ENCODE results near the gene TEAD1. TPM values are rescaled to one million over a fixed set of nuclear protein-coding genes. Genes with fewer than 3 reads are reported as not detected.
A peak's percentile ranks its signal among the peaks of the same experiment; 100 is the strongest.

The TEAD1 gene
- total RNA-seq, 4 donors from 2014 or later = 46.4 to 214 (median 61.2) TPM

DNA sequence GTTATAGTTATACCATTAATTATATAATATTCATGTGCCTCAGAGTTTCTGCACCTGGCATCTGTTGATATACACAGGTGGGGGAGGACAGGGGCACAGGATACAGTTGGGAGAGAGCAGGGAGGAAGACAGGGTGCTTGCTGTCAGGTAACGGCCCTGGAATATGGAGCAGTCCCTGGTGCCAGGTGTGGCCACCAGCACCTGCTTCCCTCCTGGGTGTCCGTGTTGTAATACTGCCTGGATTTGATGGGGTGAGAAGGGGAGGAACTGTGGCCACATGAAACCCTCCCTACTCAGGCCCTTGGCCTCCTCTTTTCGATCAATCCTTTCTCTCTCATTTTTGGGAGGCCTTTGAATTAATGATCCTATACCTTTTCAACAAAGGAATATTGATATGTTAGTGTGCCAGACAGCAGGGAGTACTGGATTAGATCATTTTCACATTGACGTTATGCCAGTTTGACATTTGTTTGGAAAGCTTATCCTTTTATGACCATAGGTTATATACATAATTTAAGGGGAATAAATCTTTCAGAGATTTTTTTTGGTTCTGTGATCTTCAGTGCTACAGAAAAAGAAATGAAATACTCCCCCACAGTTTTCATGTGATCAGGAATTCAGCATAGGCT is 88.6 kb downstream of the TEAD1 start:
- Histone ChIP-seq H3K36me3 (no peaks in the 10 kb centered on the region), H3K27ac (peak overlapping the region in 2 of 4 donors; percentile 5 to 29), H3K4me1 (peaks cover 0 to 21% (median 9%) of the 10 kb centered on the region in 4 donors), H3K27me3 (no peaks in the 10 kb centered on the region), H3K9me3 (no peaks in the 10 kb centered on the region), H3K4me3 (no peak overlapping the region)
- in situ Hi-C loops (cut with MboI; ENCODE audit: low pct_ligation_motif_present in 1 of 4, low pct_unique_long_range_greater_than_20kb in 1 of 4, low sequenced_read_pairs in 3 of 4) (no loop called here), intact Hi-C loops (cut with DNase I; ENCODE audit: low total_unique reads) (no loop called here)
- no peak for DNase-seq
- TF ChIP-seq, protein P1, sequence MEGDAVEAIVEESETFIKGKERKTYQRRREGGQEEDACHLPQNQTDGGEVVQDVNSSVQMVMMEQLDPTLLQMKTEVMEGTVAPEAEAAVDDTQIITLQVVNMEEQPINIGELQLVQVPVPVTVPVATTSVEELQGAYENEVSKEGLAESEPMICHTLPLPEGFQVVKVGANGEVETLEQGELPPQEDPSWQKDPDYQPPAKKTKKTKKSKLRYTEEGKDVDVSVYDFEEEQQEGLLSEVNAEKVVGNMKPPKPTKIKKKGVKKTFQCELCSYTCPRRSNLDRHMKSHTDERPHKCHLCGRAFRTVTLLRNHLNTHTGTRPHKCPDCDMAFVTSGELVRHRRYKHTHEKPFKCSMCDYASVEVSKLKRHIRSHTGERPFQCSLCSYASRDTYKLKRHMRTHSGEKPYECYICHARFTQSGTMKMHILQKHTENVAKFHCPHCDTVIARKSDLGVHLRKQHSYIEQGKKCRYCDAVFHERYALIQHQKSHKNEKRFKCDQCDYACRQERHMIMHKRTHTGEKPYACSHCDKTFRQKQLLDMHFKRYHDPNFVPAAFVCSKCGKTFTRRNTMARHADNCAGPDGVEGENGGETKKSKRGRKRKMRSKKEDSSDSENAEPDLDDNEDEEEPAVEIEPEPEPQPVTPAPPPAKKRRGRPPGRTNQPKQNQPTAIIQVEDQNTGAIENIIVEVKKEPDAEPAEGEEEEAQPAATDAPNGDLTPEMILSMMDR (IDR thresholded peaks at IDR 0.05) = no peak
- no peak for TF ChIP-seq EP300 (IDR thresholded peaks at IDR 0.05; ENCODE audit: low read depth)
- TF ChIP-seq POLR2AphosphoS5 (IDR thresholded peaks at IDR 0.05) = no peak
- no peak for TF ChIP-seq POLR2A (IDR thresholded peaks at IDR 0.05)
- WGBS, 2 donors (ENCODE audit: low coverage in 1 of 2) = 44 to 57% methylated on average over 2 to 4 of the region's 4 CpGs

DNA sequence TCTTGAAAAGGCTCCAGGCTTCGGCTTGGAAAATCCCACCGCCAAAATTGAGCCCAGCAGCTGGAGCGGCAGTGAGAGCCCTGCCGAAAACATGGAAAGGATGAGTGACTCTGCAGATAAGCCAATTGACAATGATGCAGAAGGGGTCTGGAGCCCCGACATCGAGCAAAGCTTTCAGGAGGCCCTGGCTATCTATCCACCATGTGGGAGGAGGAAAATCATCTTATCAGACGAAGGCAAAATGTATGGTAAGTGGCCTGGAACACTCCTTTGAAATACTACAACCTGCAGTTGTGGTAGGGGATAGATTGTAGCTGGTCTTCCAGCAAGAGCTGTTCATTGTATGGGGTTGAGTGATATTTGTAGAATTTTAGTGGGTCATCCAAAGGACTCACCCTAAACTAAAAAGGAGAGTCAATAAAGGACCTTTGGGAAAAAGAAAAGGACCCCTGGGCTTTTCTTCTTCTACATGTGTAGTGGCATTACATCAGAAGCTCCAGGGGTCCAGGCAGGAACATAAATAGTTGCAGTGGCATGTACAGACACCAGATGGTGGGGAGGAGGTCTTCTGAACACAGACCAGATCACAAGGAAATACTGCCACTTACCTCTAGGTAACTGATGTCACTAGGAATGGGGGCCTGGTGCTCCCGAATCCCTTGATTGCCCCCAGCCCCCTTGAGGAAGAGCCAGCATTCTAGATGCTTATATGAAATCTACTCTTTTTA is 90.1 kb downstream of the TEAD1 start:
- H3K36me3 ChIP-seq = no peaks in the 10 kb centered on the region
- DNase-seq = no peak
- no peak overlapping the region for H3K27ac ChIP-seq
- intact Hi-C loops (cut with DNase I; ENCODE audit: low total_unique reads) (no loop called here), in situ Hi-C loops (cut with MboI; ENCODE audit: low pct_ligation_motif_present in 1 of 4, low pct_unique_long_range_greater_than_20kb in 1 of 4, low sequenced_read_pairs in 3 of 4) (no loop called here)
- peaks cover 6 to 23% (median 11%) of the 10 kb centered on the region in 4 donors for H3K4me1 ChIP-seq
- no peaks in the 10 kb centered on the region for H3K9me3 ChIP-seq
- no peak overlapping the region for H3K4me3 ChIP-seq
- no peaks in the 10 kb centered on the region for H3K27me3 ChIP-seq
- TF ChIP-seq POLR2AphosphoS5 (IDR thresholded peaks at IDR 0.05) = no peak
- TF ChIP-seq, protein P1 (IDR thresholded peaks at IDR 0.05) = no peak
- TF ChIP-seq POLR2A (IDR thresholded peaks at IDR 0.05) = no peak
- 77 to 87% methylated on average over 7 to 8 of the region's 8 CpGs for WGBS, 2 donors (ENCODE audit: low coverage in 1 of 2)

DNA sequence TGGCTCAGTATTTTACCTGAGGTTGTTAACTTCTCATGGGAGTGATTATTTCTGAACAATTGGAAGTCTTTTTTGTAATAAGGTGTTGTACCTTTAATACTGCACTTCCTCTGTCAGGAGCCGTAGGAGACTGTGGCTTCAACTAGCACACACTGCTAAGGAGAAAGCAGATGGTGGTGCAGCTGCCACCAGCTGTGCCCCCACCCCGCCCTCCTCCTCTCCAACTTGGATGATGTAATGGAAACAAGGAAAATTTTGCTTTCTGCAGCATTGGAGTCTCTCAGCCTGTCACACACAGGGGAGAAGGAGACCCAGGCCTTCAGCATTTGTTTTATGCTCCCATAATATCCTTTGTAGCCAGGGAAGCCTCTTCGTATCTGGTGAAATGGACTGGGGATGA is 91.2 kb downstream of the TEAD1 start:
- H3K36me3 ChIP-seq = no peaks in the 10 kb centered on the region
- H3K27me3 ChIP-seq = no peaks in the 10 kb centered on the region
- H3K27ac ChIP-seq = peak overlapping the region in 2 of 4 donors; percentile 15 to 34
- peaks cover 8 to 29% (median 15%) of the 10 kb centered on the region in 4 donors for H3K4me1 ChIP-seq
- no peak overlapping the region for H3K4me3 ChIP-seq
- H3K9me3 ChIP-seq = no peaks in the 10 kb centered on the region
- intact Hi-C loops (cut with DNase I; ENCODE audit: low total_unique reads) = no loop called here
- in situ Hi-C loops (cut with MboI; ENCODE audit: low pct_ligation_motif_present in 1 of 4, low pct_unique_long_range_greater_than_20kb in 1 of 4, low sequenced_read_pairs in 3 of 4) = no loop called here
- TF ChIP-seq EP300 (IDR thresholded peaks at IDR 0.05; ENCODE audit: low read depth) (no peak), POLR2AphosphoS5 (IDR thresholded peaks at IDR 0.05) (peak; percentile 36 to 72 (median 39))
- WGBS, 2 donors (ENCODE audit: low coverage in 1 of 2) = 25 to 40% methylated on average over 2 to 3 of the region's 3 CpGs
- DNase-seq = no peak

DNA sequence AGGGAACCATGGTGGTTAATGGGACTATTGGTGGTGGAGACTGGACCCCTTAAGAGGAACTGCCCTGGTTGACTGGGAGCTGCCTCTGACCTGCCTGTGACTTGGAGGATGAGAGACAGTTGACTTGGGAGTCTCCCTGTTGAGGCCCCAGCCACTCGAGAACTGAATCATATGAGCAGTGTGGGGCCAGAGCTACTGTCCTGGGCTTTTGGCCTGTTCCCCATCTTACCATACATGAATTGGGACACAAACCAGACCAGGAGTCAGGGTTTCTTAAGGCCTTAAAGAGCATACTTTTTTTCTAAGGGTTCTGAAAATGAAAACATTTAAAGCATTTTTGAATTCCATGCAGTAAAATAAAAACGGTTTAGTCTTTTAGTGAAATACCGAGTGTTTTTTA is 92.8 kb downstream of the TEAD1 start:
- in situ Hi-C loops (cut with MboI; ENCODE audit: low pct_ligation_motif_present in 1 of 4, low pct_unique_long_range_greater_than_20kb in 1 of 4, low sequenced_read_pairs in 3 of 4) (no loop called here), intact Hi-C loops (cut with DNase I; ENCODE audit: low total_unique reads) (no loop called here)
- H3K36me3 ChIP-seq = no peaks in the 10 kb centered on the region
- WGBS, 2 donors (ENCODE audit: low coverage in 1 of 2) = 70% methylated on average over 3 of the region's 3 CpGs; no CpG with 5 or more reads in 1 of the 2 donors
- H3K27ac ChIP-seq = peak overlapping the region in 2 of 4 donors; percentile 6 to 10
- no peak for DNase-seq
- TF ChIP-seq POLR2AphosphoS5 (IDR thresholded peaks at IDR 0.05) (no peak), EP300 (IDR thresholded peaks at IDR 0.05; ENCODE audit: low read depth) (no peak)
- no peak overlapping the region for H3K4me3 ChIP-seq
- no peaks in the 10 kb centered on the region for H3K9me3 ChIP-seq
- H3K27me3 ChIP-seq = no peaks in the 10 kb centered on the region
- peaks cover 8 to 33% (median 15%) of the 10 kb centered on the region in 4 donors for H3K4me1 ChIP-seq

DNA sequence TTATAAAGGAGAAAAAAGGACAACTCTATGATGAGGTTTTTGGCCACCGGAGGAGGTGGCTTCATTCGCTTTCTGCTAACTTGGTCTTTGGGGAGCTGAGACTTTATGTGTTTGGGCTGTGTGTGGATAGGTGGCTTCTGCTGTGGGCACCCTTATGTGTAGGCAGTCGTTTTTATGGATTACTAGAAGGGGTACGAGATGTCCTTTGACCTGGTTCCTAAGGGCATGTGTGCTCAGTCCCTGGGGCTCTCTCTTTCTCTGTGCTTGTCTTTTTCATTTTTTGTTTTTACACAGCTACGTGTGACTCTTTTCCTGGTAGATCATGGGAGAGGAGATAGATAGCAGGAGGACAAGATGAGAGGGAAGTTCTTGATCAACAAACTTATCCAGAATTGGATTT is 93.4 kb downstream of the TEAD1 start:
- H3K36me3 ChIP-seq = no peaks in the 10 kb centered on the region
- H3K9me3 ChIP-seq = no peaks in the 10 kb centered on the region
- intact Hi-C loops (cut with DNase I; ENCODE audit: low total_unique reads) (no loop called here), in situ Hi-C loops (cut with MboI; ENCODE audit: low pct_ligation_motif_present in 1 of 4, low pct_unique_long_range_greater_than_20kb in 1 of 4, low sequenced_read_pairs in 3 of 4) (no loop called here)
- 73 to 78% methylated on average over 5 of the region's 5 CpGs for WGBS, 2 donors (ENCODE audit: low coverage in 1 of 2)
- H3K27me3 ChIP-seq = no peaks in the 10 kb centered on the region
- peak overlapping the region in 1 of 4 donors; percentile 6 for H3K27ac ChIP-seq
- no peak for DNase-seq
- no peak overlapping the region for H3K4me3 ChIP-seq
- TF ChIP-seq, protein P1 (IDR thresholded peaks at IDR 0.05) = no peak
- TF ChIP-seq POLR2AphosphoS5 (IDR thresholded peaks at IDR 0.05) = no peak
- TF ChIP-seq EP300 (IDR thresholded peaks at IDR 0.05; ENCODE audit: low read depth) = no peak
- no peak for TF ChIP-seq POLR2A (IDR thresholded peaks at IDR 0.05)
- H3K4me1 ChIP-seq = peaks cover 8 to 31% (median 15%) of the 10 kb centered on the region in 4 donors
